Mesendoderm (in vitro differentiated cells): ENCODE data around the gene SMURF1.

Experiments used
- DNase-seq: peaks from one replicate; pipeline ENCODE4 v3.0.0; 2013
- H2AK5ac ChIP-seq: 2 replicates; pipeline ENCODE4 v1.6.1; 2013; ENCODE audit warnings: low read length, inconsistent platforms
- H2BK120ac ChIP-seq: 2 replicates; pipeline ENCODE4 v1.6.1; 2013; ENCODE audit warnings: low read depth, mild to moderate bottlenecking, low read length, moderate library complexity, mixed read lengths
- H2BK15ac ChIP-seq: replicated peaks from 2 replicates; pipeline ENCODE4 v1.6.1; 2013; ENCODE audit warnings: low read depth, mild to moderate bottlenecking, moderate library complexity
- H2BK5ac ChIP-seq: 2 replicates; pipeline ENCODE4 v1.6.1; 2013; ENCODE audit warnings: low read length, inconsistent platforms
- H3K18ac ChIP-seq: 2 replicates; pipeline ENCODE4 v1.6.1; 2013; ENCODE audit warnings: mild to moderate bottlenecking, low read length, mixed read lengths
- H3K23ac ChIP-seq: one replicate; pipeline ENCODE4 v1.6.1; 2013; ENCODE audit warnings: low read length
- H3K27ac ChIP-seq: 2 replicates; pipeline ENCODE4 v1.5.1; 2013; ENCODE audit warnings: low read depth, mild to moderate bottlenecking, inconsistent platforms, low read length, moderate library complexity
- H3K27me3 ChIP-seq: 2 replicates; pipeline ENCODE4 v1.6.1; 2013; ENCODE audit warnings: low read length, control low read depth, mild to moderate bottlenecking, inconsistent platforms; ENCODE audit not compliant: insufficient read depth, poor library complexity
- H3K36me3 ChIP-seq: 2 replicates; pipeline ENCODE4 v1.6.1; 2013; ENCODE audit warnings: low read length, inconsistent platforms; ENCODE audit not compliant: control insufficient read depth, insufficient read depth
- H3K4ac ChIP-seq: one replicate; pipeline ENCODE4 v1.6.1; 2013; ENCODE audit warnings: low read depth, mild to moderate bottlenecking, low read length, moderate library complexity
- H3K4me1 ChIP-seq: 2 replicates; pipeline ENCODE4 v1.6.1; 2013; ENCODE audit warnings: low read depth, low read length, inconsistent platforms; ENCODE audit not compliant: control insufficient read depth
- H3K4me2 ChIP-seq: 2 replicates; pipeline ENCODE4 v1.6.1; 2013; ENCODE audit warnings: low read length
- H3K4me3 ChIP-seq: 2 replicates; pipeline ENCODE4 v1.5.1; 2013; ENCODE audit warnings: mild to moderate bottlenecking, low read length
- H3K56ac ChIP-seq: one replicate; pipeline ENCODE4 v1.6.1; 2013; ENCODE audit warnings: low read length
- H3K79me1 ChIP-seq: 2 replicates; pipeline ENCODE4 v1.6.1; 2013; ENCODE audit warnings: low read length, inconsistent platforms
- H3K79me2 ChIP-seq: 2 replicates; pipeline ENCODE4 v1.6.1; 2013; ENCODE audit warnings: mild to moderate bottlenecking, low read length; ENCODE audit not compliant: control insufficient read depth, insufficient read depth
- H3K9ac ChIP-seq: 2 replicates; pipeline ENCODE4 v1.6.1; 2013; ENCODE audit warnings: low read length, inconsistent platforms
- H4K5ac ChIP-seq: one replicate; pipeline ENCODE4 v1.6.1; 2013; ENCODE audit warnings: low read length
- H4K8ac ChIP-seq: one replicate; pipeline ENCODE4 v1.6.1; 2013; ENCODE audit warnings: low read depth, mild to moderate bottlenecking, control low read depth, low read length, moderate library complexity
- WGBS: extraction: QIAGEN DNeasy Blood & Tissue Kit; methylation state at CpG from one replicate; pipeline ENCODE4 v1.1.7; 2013; ENCODE audit warnings: low lambda C conversion rate, missing lambda C conversion rate; ENCODE audit not compliant: insufficient coverage; ENCODE audit errors: extremely low coverage; 5-methylcytosine and 5-hydroxymethylcytosine counted together

The SMURF1 gene

GRCh38 chr7:99127636-99128035 lies 16.3 kb downstream of the SMURF1 start:
- H2BK5ac ChIP-seq, result no peak overlapping the region
- H3K27ac ChIP-seq, result no peak overlapping the region
- no peak overlapping the region for H2AK5ac ChIP-seq
- no peak overlapping the region for H3K9ac ChIP-seq
- H4K8ac ChIP-seq, result no peak overlapping the region
- peaks cover 63% of the 10 kb centered on the region for H3K79me2 ChIP-seq
- no peak overlapping the region for H3K4me3 ChIP-seq
- no peak overlapping the region for H3K4me2 ChIP-seq
- 100% methylated on average over 1 of the region's 6 CpGs for WGBS
- H3K23ac ChIP-seq, result no peak overlapping the region
- H2BK120ac ChIP-seq, result no peak overlapping the region
- no peaks in the 10 kb centered on the region for H3K27me3 ChIP-seq
- peaks cover 4% of the 10 kb centered on the region for H3K4me1 ChIP-seq
- peaks cover 28% of the 10 kb centered on the region for H3K79me1 ChIP-seq
- DNase-seq, result no peak
- no peak overlapping the region for H3K56ac ChIP-seq
- H3K4ac ChIP-seq, result no peak overlapping the region
- H4K5ac ChIP-seq, result no peak overlapping the region
- H3K18ac ChIP-seq, result no peak overlapping the region
- no peak overlapping the region for H2BK15ac ChIP-seq
- H3K36me3 ChIP-seq, result no peaks in the 10 kb centered on the region

- no peak overlapping the region for H4K5ac ChIP-seq
- H3K79me2 ChIP-seq, result peaks cover 57% of the 10 kb centered on the region
- H2BK15ac ChIP-seq, result no peak overlapping the region
- peaks cover 22% of the 10 kb centered on the region for H3K79me1 ChIP-seq
- H3K4me3 ChIP-seq, result no peak overlapping the region
- no CpG with 5 or more reads among the region's 14 CpGs for WGBS
- peaks cover 4% of the 10 kb centered on the region for H3K4me1 ChIP-seq
- no peak overlapping the region for H3K23ac ChIP-seq
- H3K4me2 ChIP-seq, result no peak overlapping the region
- H3K56ac ChIP-seq, result no peak overlapping the region
- H3K4ac ChIP-seq, result no peak overlapping the region
- no peak overlapping the region for H3K18ac ChIP-seq
- H3K27me3 ChIP-seq, result no peaks in the 10 kb centered on the region
- no peak overlapping the region for H3K9ac ChIP-seq
- no peak overlapping the region for H2AK5ac ChIP-seq
- no peak overlapping the region for H2BK5ac ChIP-seq
- peak; percentile 64 for DNase-seq
- no peak overlapping the region for H2BK120ac ChIP-seq
- H3K36me3 ChIP-seq, result no peaks in the 10 kb centered on the region
- H4K8ac ChIP-seq, result no peak overlapping the region
- no peak overlapping the region for H3K27ac ChIP-seq
These were observed 16.9 kb downstream of the SMURF1 start for GRCh38 chr7:99126921-99127553.

- Histone ChIP-seq H3K27ac (no peak overlapping the region), H3K56ac (no peak overlapping the region), H2AK5ac (no peak overlapping the region), H3K4ac (no peak overlapping the region), H3K18ac (no peak overlapping the region), H2BK15ac (no peak overlapping the region), H3K23ac (no peak overlapping the region), H2BK120ac (no peak overlapping the region), H3K4me3 (no peak overlapping the region), H2BK5ac (no peak overlapping the region), H3K79me2 (peaks cover 47% of the 10 kb centered on the region), H4K8ac (no peak overlapping the region), H4K5ac (no peak overlapping the region), H3K9ac (no peak overlapping the region), H3K4me1 (peaks cover 6% of the 10 kb centered on the region), H3K36me3 (no peaks in the 10 kb centered on the region), H3K27me3 (no peaks in the 10 kb centered on the region), H3K4me2 (no peak overlapping the region), H3K79me1 (peaks cover 21% of the 10 kb centered on the region)
- WGBS, result no CpG with 5 or more reads among the region's 4 CpGs
- peak; percentile 26 for DNase-seq
These were observed 18.4 kb downstream of the SMURF1 start for GRCh38 chr7:99125505-99125865.

DNA sequence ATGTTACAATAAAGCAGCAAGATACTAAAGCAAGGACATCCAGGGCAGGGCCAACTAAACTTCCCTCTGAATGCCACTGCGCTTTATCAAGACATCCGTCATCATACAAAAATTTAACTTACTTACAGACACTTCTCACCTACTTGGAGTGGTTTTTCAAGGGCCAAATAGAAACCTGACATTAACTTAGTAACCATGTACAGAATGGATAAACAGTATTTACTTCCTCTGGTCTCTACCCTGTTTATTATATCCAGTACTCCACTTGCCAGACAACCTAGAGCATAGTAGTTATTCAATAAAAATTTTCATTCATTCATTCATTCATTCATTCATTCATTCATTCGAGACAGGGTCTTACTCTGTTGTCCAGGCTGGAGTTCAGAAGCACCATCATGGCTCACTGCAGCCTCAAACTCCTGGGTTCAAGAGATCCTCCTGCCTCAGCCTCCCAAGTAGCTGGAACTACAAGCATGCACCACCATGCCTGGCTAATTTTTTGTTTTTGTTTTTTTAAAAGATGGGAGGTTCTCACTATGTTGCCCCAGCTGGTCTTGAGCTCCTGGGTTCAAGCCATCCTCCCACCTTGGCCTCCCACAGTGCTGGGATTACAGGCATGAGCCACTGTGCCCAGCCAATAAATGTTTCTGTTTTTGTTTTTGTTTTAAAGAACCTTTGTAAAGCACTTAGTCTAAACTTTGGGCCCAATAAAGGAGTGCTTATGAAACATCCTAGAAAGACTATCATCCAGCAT lies 19.0 kb downstream of the SMURF1 start:
- H3K4me1 ChIP-seq, result peaks cover 6% of the 10 kb centered on the region
- no peak overlapping the region for H3K27ac ChIP-seq
- H3K79me2 ChIP-seq, result peaks cover 46% of the 10 kb centered on the region
- H3K4me2 ChIP-seq, result no peak overlapping the region
- H3K23ac ChIP-seq, result no peak overlapping the region
- no peak overlapping the region for H2BK15ac ChIP-seq
- no peak overlapping the region for H3K56ac ChIP-seq
- no peak overlapping the region for H2BK5ac ChIP-seq
- H3K4me3 ChIP-seq, result no peak overlapping the region
- no peak overlapping the region for H3K4ac ChIP-seq
- H3K9ac ChIP-seq, result no peak overlapping the region
- H3K36me3 ChIP-seq, result no peaks in the 10 kb centered on the region
- no peaks in the 10 kb centered on the region for H3K27me3 ChIP-seq
- no peak overlapping the region for H3K18ac ChIP-seq
- no peak overlapping the region for H4K5ac ChIP-seq
- H4K8ac ChIP-seq, result no peak overlapping the region
- WGBS, result no CpG with 5 or more reads among the region's 3 CpGs
- peaks cover 21% of the 10 kb centered on the region for H3K79me1 ChIP-seq
- no peak overlapping the region for H2AK5ac ChIP-seq
- DNase-seq, result no peak
- H2BK120ac ChIP-seq, result no peak overlapping the region

GRCh38 chr7:99124236-99124635 lies 19.7 kb downstream of the SMURF1 start:
- H3K27me3 ChIP-seq, result no peaks in the 10 kb centered on the region
- no peak overlapping the region for H2BK5ac ChIP-seq
- H3K4me2 ChIP-seq, result no peak overlapping the region
- no peak overlapping the region for H3K4me3 ChIP-seq
- peaks cover 46% of the 10 kb centered on the region for H3K79me2 ChIP-seq
- no peak overlapping the region for H3K56ac ChIP-seq
- no CpG with 5 or more reads among the region's 4 CpGs for WGBS
- H3K79me1 ChIP-seq, result peaks cover 21% of the 10 kb centered on the region
- H3K4ac ChIP-seq, result no peak overlapping the region
- H3K4me1 ChIP-seq, result peaks cover 6% of the 10 kb centered on the region
- H3K9ac ChIP-seq, result no peak overlapping the region
- H3K18ac ChIP-seq, result no peak overlapping the region
- no peak overlapping the region for H2BK15ac ChIP-seq
- H4K8ac ChIP-seq, result no peak overlapping the region
- H3K27ac ChIP-seq, result no peak overlapping the region
- no peak overlapping the region for H3K23ac ChIP-seq
- H3K36me3 ChIP-seq, result no peaks in the 10 kb centered on the region
- DNase-seq, result no peak
- H2BK120ac ChIP-seq, result no peak overlapping the region
- H4K5ac ChIP-seq, result no peak overlapping the region
- no peak overlapping the region for H2AK5ac ChIP-seq
